CD4-positive, alpha-beta T cell treated with Interleukin-15 for 4 hours (primary cell): Measurements from ENCODE around the gene TPRG1.

Experiments
- DNase-seq: peaks from one replicate; pipeline ENCODE4 v3.0.0-alpha.2; 2020; ENCODE audit warnings: low spot score

Gene TPRG1

GRCh38 chr3:189171707-189172106 lies at the start of gene TPRG1:
TSS of gene TPRG1 (plus strand) at chr3:189171971. CDS start at chr3:189207385, 35,414 bp downstream.
- DNase-seq = no peak

GRCh38 chr3:189122110-189122509 lies 49.7 kb upstream of the TPRG1 start:
- no peak for DNase-seq

GRCh38 chr3:189122526-189123205 lies 49.1 kb upstream of the TPRG1 start:
- DNase-seq = no peak

GRCh38 chr3:189123595-189124387 lies 48.0 kb upstream of the TPRG1 start:
- DNase-seq = no peak

- peak; percentile 88 for DNase-seq
These were observed 39.5 kb upstream of the TPRG1 start for GRCh38 chr3:189132231-189132671.

GRCh38 chr3:189132839-189133238 lies 38.9 kb upstream of the TPRG1 start:
- DNase-seq = no peak

- no peak for DNase-seq
These were observed 38.0 kb upstream of the TPRG1 start for GRCh38 chr3:189133768-189134167.

- no peak for DNase-seq
These were observed 34.4 kb upstream of the TPRG1 start for GRCh38 chr3:189137416-189137815.

- DNase-seq = no peak
These were observed 32.7 kb upstream of the TPRG1 start for GRCh38 chr3:189138901-189139610.

GRCh38 chr3:189139611-189139940 lies 32.2 kb upstream of the TPRG1 start:
- DNase-seq = no peak

GRCh38 chr3:189142527-189142926 lies 29.2 kb upstream of the TPRG1 start:
- peak; percentile 62 for DNase-seq

GRCh38 chr3:189143321-189143720 lies 28.4 kb upstream of the TPRG1 start:
- DNase-seq = no peak

- DNase-seq = no peak
These were observed 28.0 kb upstream of the TPRG1 start for GRCh38 chr3:189143771-189144170.

GRCh38 chr3:189144645-189145044 lies 27.1 kb upstream of the TPRG1 start:
- peak; percentile 77 for DNase-seq

GRCh38 chr3:189146848-189147247 lies 24.9 kb upstream of the TPRG1 start:
- DNase-seq = no peak

- DNase-seq = peak; percentile 74
These were observed 23.7 kb upstream of the TPRG1 start for GRCh38 chr3:189148081-189148507.

- DNase-seq = no peak
These were observed 22.6 kb upstream of the TPRG1 start for GRCh38 chr3:189149203-189149602.

GRCh38 chr3:189157232-189158007 lies 14.4 kb upstream of the TPRG1 start:
- DNase-seq = no peak

- DNase-seq = no peak
These were observed 13.7 kb upstream of the TPRG1 start for GRCh38 chr3:189158034-189158433.

- no peak for DNase-seq
These were observed 11.1 kb upstream of the TPRG1 start for GRCh38 chr3:189160519-189161309.

- no peak for DNase-seq
These were observed 6.6 kb upstream of the TPRG1 start for GRCh38 chr3:189165092-189165612.
